Fibroblast of skin of left biceps (primary cell): ENCODE data around the gene CALB2.

ENCODE experiments used
- DNase-seq, 2 experiments: peaks; one replicate each; pipeline ENCODE4 v3.0.0-alpha.2; 2013; ENCODE audit warnings: low read depth in 2 of 2

CALB2 gene

DNA sequence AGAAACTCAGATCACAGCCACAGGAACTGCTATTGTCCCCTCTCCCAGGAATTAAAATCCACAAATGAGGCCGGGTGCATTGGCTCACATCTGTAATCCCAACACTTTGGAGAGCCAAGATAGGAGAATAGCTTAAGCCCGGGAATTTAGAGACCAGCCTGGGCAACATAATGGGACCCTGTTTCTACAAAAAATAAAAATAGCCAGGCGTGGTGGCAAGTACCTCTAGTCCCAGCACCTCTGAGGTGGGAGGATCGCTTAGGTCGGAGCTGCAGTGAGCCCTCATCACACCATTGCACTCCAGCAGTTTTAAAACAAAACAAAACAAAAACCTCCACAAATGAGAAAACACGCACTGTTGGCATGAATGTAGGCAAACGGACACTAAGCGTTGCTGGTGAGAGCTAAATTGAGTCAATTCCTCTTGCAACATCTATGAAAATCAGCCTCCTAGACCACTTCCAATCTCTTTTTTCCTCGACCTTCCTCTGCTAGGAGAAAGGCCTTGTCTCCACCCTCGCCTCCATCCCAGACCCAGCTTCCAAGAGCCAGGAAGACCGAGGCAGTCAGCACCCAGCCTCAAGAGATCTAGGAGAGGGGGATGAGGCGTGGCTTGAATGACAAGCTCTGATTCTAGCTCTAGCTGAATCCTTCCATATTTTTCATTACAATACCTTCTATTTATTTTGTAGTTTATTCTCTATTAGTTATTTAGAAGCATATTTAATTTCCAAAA is 68.5 kb downstream of the CALB2 start:
- DNase-seq = no peak

GRCh38 chr16:71428385-71428784 is 69.9 kb downstream of the CALB2 start:
- DNase-seq = no peak

- DNase-seq = no peak
Observed at GRCh38 chr16:71428883-71429282, 70.4 kb downstream of the CALB2 start.

DNA sequence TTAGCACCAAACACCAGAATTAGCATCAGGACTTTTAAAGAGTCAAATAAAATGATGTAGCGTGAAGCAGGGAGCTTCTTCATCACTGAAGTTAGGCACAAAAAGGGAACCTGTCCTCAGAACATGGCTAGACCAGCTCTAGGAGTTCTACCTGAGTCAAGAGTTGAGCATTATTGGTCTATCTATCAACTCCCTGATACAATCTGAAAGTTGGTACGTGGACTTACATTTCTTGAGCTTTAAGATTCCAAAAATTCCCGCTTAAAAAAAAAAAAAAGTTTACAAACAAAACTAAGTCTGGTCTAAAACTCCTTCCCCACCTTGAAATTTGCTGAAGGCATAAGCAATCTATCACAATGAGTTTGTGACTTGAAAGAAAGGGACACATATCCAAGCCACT is 71.1 kb downstream of the CALB2 start:
- DNase-seq = no peak

GRCh38 chr16:71430744-71431143 is 72.2 kb downstream of the CALB2 start:
- no peak for DNase-seq

DNA sequence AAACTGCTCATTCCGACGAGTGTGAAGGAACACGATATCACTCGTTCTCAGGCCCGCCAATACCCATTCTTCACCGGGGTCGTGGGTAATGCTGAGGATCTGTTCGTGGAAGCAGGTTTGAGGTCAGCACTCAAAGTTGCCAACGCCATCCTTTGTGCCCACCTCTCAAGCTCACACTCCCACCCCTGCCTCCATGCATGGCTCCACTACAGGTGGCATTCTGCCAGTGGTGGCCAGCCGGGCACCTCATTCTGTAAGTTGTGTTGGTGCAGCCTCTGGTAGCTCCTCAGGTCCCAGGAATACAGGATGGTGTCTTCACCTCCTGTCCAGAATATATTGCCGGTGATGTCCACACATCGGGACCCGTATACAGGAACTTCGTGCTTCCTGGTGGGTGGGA is 72.7 kb downstream of the CALB2 start:
- no peak for DNase-seq

DNA sequence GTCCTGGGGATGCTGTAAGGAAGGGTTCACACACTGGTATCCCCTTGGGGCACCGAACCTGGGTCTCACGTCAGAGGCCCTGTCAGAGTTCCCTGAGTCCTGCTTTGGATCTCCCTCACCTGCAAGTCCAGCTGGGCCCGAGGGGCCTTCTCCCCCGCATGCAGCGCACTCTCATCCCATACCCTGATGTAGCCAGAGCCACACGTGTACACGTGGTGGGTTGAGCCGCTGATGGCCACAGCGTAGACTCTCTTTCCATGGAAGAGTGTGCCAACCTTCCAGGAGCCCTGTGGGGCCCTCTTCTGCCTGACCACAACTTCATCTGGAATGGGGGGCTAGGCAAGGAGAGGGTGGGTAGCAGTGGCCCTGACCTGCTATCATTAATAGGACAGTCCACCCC is 73.5 kb downstream of the CALB2 start:
- DNase-seq = no peak

DNA sequence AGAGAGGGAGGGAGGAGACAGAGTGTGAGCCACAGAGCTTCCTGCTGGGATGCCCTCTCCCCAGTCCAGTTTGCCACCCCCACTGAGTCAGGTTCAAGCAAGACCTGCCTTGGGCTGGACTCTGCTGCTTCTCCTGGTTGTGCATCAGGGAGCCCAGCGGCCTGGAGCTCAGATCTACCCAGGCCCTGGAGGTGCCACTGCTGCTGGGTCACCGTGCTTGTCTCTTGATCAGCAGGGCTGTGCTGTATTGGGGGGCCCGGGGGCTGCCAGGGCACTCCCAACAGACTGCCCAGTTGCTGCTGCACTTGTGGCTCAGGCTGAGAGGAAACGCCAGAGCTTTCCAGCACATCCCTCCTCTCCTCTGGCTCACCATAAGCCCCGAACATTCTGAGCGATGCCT is 74.4 kb downstream of the CALB2 start:
- DNase-seq = no peak

DNA sequence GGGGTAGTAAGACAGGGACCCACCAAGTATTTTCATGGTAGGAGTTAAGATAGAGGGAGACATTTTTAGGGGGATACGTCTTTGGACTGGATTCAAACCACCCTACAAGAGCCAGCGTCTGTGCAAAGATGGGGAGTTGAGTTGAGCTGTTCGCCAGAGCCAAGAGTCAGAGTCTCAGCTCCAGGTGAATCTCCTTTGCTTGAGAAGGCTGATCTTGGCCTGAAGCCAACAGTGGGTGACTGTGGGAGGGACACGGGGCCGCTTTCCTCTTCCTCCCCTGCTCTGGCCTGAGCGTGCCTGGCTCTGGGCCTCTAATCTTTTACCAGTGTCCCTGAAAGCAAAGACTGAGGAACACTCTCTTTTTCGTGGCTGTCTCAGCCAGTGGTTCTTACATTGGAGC is 78.0 kb downstream of the CALB2 start:
- no peak for DNase-seq

DNA sequence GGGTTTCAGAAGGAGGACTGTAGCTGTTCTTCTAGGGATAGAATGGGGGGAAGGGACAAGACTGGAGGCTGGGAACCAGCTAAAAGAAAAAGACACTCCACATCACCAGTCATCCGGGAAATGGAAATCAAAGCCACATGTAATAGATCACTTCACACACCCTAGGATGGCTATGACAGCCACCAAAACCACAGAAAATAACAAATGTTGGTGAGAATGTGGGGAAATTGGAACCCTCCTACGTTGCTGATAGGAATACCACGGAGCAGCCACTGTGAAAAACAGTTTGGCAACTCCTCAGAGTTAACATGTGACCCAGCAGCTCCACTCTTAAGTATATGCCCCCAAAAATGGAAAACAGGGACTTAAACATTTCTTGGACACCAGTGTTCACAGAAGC is 81.0 kb downstream of the CALB2 start:
- no peak for DNase-seq
